Fibroblast of the aortic adventitia (primary cell): Measurements from ENCODE around the gene ZNF425. TPM values are rescaled to one million over a fixed set of nuclear protein-coding genes. Genes with fewer than 3 reads are reported as not detected.

Experiments
- DNase-seq: peaks from one replicate; pipeline ENCODE4 v3.0.0-alpha.2; 2010; ENCODE audit warnings: low read depth
- H3K4me3 ChIP-seq: 2 replicates; pipeline ENCODE4 v1.5.1; 2011; ENCODE audit warnings: low read depth, mild to moderate bottlenecking, control low read depth, low read length, moderate library complexity
- total RNA-seq: library from RNA; depleted of rRNA; stranded (reverse); fragments of >200 nt; gene quantifications from 2 replicates; pipeline ENCODE4 v1.2.3, GENCODE V29; 2012; ENCODE audit warnings: low replicate concordance
- TF ChIP-seq, protein P1 (sequence below): IDR thresholded peaks from 2 replicates; pipeline ENCODE4 v1.5.1; 2011; ENCODE audit warnings: mild to moderate bottlenecking, low read length, control low read depth, inconsistent platforms; ENCODE audit not compliant: insufficient read depth

ZNF425 gene
- total RNA-seq = 4.3 and 6.5 TPM in 2 replicates

DNA sequence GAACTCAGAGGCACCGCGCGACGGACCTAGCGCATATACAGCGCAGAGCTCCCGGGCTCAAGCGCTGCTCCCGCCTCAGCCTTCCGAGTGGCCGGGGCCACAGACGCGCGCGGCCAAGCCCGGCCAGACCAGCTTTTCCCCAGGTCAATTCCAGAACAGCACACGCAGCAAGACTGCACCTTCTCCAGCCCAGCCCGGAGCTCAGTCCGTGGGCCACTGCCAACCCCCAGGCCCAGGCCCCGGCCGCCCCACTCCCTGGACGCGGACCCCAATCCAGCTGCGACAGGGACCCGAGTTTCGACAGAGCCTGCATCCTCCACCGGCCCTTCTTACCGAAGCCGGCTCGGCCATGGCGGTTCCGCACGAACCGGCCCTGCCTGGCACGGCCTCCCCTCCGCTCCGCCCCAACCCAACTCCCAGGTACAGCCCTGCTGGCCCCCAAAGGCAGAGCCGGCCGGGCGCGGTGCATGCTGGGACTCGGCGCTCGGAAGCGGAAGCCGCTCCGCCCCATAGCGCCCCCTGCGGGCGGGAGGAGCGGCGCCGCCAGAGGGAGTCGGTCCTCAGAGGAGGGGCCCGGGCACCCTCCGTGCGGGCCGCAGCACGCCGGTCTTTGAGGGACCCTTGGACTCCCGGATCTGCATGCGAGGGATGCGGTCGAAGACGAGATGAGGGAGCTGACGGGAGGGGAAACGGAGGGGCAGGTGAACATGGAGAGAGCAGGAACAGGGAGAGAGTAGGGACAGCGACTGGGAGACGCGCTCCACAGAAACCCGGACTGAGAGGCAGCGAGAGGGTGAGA, at the start of gene ZNF425:
TSS of gene ZNF425 (minus strand) at position 462 of the 799 bp plus-strand sequence. CDS start at position 351, 111 bp downstream.
- peak; percentile 88 for DNase-seq
- TF ChIP-seq, protein P1, sequence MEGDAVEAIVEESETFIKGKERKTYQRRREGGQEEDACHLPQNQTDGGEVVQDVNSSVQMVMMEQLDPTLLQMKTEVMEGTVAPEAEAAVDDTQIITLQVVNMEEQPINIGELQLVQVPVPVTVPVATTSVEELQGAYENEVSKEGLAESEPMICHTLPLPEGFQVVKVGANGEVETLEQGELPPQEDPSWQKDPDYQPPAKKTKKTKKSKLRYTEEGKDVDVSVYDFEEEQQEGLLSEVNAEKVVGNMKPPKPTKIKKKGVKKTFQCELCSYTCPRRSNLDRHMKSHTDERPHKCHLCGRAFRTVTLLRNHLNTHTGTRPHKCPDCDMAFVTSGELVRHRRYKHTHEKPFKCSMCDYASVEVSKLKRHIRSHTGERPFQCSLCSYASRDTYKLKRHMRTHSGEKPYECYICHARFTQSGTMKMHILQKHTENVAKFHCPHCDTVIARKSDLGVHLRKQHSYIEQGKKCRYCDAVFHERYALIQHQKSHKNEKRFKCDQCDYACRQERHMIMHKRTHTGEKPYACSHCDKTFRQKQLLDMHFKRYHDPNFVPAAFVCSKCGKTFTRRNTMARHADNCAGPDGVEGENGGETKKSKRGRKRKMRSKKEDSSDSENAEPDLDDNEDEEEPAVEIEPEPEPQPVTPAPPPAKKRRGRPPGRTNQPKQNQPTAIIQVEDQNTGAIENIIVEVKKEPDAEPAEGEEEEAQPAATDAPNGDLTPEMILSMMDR = peak; percentile 77
- H3K4me3 ChIP-seq = peak within 1 kb of the TSS; percentile 99

DNA sequence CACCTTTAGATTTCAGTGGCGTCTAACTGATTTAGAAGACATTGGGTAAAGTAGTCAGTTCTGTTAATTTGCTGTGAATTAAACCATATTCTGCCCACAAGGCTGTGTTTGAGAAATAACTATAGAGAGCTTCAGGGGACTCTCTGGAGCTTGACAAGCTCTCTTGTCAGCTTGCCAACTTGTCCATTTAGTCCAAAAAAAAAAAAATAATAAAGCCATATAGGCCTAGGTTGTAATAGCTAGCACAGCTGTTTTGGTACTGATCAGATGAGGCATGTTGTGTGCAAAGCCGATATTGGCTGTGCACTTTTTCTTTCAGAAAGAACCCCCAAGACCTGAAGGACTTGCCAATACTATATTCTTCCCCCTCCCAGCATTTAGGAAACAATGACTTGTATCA, 49.0 kb upstream of the ZNF425 start:
- TF ChIP-seq, protein P1 = no peak
- H3K4me3 ChIP-seq = no peak overlapping the region
- DNase-seq = no peak

GRCh38 chr7:149172534-149172920, 46.4 kb upstream of the ZNF425 start:
- DNase-seq = no peak
- TF ChIP-seq, protein P1 = no peak
- no peak overlapping the region for H3K4me3 ChIP-seq

DNA sequence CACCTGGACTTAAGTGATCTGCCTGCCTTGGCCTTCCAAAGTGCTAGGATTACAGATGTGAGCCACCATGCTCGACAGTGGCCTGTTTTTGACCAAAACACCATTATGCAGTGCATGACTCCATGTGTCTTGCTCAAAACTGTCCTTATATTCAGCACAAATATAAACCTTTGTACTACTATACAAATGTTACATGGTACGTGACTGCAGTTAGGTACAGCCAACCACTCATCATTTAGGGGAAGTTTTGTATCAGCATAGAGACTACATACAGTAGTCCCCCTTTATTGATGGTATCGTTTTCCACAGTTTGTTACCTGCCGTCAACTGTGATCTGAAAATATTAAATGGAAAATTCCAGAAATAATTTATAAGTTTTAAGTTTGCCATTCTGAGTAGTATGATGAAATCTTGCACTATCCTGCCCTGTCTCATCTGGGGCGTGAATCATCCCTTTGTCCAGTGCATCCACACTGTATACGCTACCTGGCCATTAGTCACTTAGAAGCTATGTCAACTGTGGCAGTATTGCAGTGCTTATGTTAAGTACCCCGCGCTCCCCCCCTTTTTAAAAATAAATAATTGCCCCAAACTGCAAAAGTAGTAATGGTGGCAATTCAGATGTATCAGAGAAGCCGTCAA, 45.9 kb upstream of the ZNF425 start:
- DNase-seq = no peak
- no peak overlapping the region for H3K4me3 ChIP-seq
- TF ChIP-seq, protein P1 = no peak

DNA sequence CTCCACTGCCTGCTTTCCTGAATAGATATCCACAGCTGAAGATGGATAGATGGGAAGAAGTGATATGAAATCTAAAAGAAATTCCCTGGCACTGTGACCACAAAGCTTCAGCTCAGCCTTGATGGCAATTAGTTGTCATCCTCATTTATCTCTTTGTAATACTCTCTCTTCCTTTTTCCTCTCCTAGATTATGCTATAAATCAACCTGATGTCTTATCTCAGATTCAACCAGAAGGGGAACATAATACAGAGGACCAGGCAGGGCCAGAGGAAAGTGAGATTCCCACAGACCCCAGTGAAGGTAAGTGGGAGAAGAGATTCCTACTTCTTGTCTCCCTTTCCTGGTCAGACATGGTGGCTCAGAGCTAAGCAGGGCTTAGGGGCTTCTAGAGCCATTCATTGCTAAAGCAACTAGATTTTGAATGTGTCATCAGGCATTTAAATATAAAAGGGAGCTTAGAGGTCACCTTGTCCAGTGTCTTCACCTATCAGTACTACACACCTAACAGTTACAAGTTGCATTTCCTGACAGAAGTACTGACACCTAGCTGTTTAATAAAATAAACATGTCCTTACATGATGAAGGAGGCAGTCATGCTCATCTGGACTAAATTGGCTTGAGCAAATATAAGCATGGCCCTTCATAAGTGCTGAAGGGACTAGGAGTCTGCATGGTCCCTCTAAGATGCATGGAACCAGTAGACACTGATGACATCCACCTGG, 40.7 kb upstream of the ZNF425 start:
- DNase-seq = no peak
- TF ChIP-seq, protein P1 = no peak
- no peak overlapping the region for H3K4me3 ChIP-seq

DNA sequence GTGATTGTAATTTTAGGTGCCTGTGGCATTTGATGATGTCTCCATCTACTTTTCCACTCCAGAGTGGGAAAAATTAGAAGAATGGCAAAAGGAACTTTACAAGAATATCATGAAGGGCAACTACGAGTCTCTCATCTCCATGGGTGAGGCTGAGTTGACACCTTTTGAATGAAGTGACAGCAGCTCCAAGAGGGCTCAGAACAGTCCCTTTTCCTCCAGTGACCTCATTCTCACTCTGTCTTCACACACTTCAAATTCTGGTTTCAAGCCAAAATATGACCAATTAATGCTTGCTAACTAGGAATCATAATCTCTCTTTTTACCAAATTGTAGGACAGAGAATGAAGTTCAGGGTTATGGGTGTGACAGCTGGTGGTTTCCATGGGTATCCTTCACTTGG, 40.0 kb upstream of the ZNF425 start:
- DNase-seq = no peak
- TF ChIP-seq, protein P1 = no peak
- no peak overlapping the region for H3K4me3 ChIP-seq
